ENCODE data around the gene OR3A1.

Gene OR3A1

GRCh38 chr17:3282901-3283300 lies 15.3 kb downstream of the OR3A1 start:
- Histone ChIP-seq H3K4me1 (ENCODE audit: insufficient read depth, low read length) (no peaks in the 10 kb centered on the region), H4K20me1 (ENCODE audit: insufficient read depth, low read length) (no peaks in the 10 kb centered on the region), H3K4me2 (ENCODE audit: insufficient read depth, low read length) (no peak overlapping the region), H3K27me3 (ENCODE audit: insufficient read depth, low read length, poor library complexity) (no peaks in the 10 kb centered on the region), H3K27ac (ENCODE audit: low read length) (no peak overlapping the region), H3K36me3 (ENCODE audit: insufficient read depth, low read length) (no peaks in the 10 kb centered on the region), H3K9me3 (ENCODE audit: insufficient read depth, low read length, severe bottlenecking) (no peaks in the 10 kb centered on the region), H3K9ac (ENCODE audit: low read depth, low read length) (no peak overlapping the region), H3K4me3 (ENCODE audit: low read depth in 1 of 2, low read length in 2 of 2) (no peak overlapping the region), H2AFZ (ENCODE audit: low read depth, low read length) (no peak overlapping the region), H3K79me2 (ENCODE audit: insufficient read depth, low read length) (no peaks in the 10 kb centered on the region)
- DNase-seq (no peak), ATAC-seq (ENCODE audit: insufficient read depth, low read depth) (no peak)
- no peak for TF ChIP-seq CTCF (IDR thresholded peaks at IDR 0.05; ENCODE audit: borderline replicate concordance, extremely low read depth, low read length, poor library complexity, severe bottlenecking)
- TF ChIP-seq EZH2 (IDR thresholded peaks at IDR 0.05; ENCODE audit: borderline replicate concordance, low read depth, low read length, severe bottlenecking), result no peak

DNA sequence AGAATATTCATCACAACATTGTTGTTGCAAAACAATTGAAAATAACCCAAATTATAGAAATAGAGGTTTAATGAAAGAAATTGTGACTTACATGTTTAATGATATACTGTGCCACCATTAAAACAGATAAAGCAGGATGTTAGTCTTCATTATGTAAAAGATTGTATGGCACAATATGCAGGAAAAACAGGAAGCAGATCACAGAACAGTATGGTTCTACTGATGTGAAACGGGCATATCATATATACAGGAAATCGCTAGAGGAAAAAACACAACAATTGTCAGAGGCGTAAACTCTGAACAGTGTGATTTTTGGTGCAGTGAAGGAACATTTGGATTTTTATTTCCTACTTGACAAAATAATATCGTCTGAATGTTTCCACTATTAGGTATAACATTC lies 22.0 kb downstream of the OR3A1 start:
- no peaks in the 10 kb centered on the region for H3K36me3 ChIP-seq (ENCODE audit: insufficient read depth, low read length)
- no peak overlapping the region for H2AFZ ChIP-seq (ENCODE audit: low read depth, low read length)
- no peaks in the 10 kb centered on the region for H3K4me1 ChIP-seq (ENCODE audit: insufficient read depth, low read length)
- no peak for DNase-seq
- no peak overlapping the region for H3K4me2 ChIP-seq (ENCODE audit: insufficient read depth, low read length)
- no peak overlapping the region for H3K9ac ChIP-seq (ENCODE audit: low read depth, low read length)
- H3K9me3 ChIP-seq (ENCODE audit: insufficient read depth, low read length, severe bottlenecking), result peaks cover 5% of the 10 kb centered on the region
- H3K27me3 ChIP-seq (ENCODE audit: insufficient read depth, low read length, poor library complexity), result no peaks in the 10 kb centered on the region
- H4K20me1 ChIP-seq (ENCODE audit: insufficient read depth, low read length), result no peaks in the 10 kb centered on the region
- no peak overlapping the region for H3K4me3 ChIP-seq (ENCODE audit: low read depth in 1 of 2, low read length in 2 of 2)
- no peak overlapping the region for H3K27ac ChIP-seq (ENCODE audit: low read length)
- no peaks in the 10 kb centered on the region for H3K79me2 ChIP-seq (ENCODE audit: insufficient read depth, low read length)
- no peak for ATAC-seq (ENCODE audit: insufficient read depth, low read depth)
- TF ChIP-seq EZH2 (IDR thresholded peaks at IDR 0.05; ENCODE audit: borderline replicate concordance, low read depth, low read length, severe bottlenecking) (no peak), CTCF (IDR thresholded peaks at IDR 0.05; ENCODE audit: borderline replicate concordance, extremely low read depth, low read length, poor library complexity, severe bottlenecking) (no peak)

GRCh38 chr17:3271072-3271848 lies 26.9 kb downstream of the OR3A1 start:
- no peaks in the 10 kb centered on the region for H3K4me1 ChIP-seq (ENCODE audit: insufficient read depth, low read length)
- H3K27me3 ChIP-seq (ENCODE audit: insufficient read depth, low read length, poor library complexity), result no peaks in the 10 kb centered on the region
- H4K20me1 ChIP-seq (ENCODE audit: insufficient read depth, low read length), result no peaks in the 10 kb centered on the region
- no peak overlapping the region for H3K4me2 ChIP-seq (ENCODE audit: insufficient read depth, low read length)
- H3K9me3 ChIP-seq (ENCODE audit: insufficient read depth, low read length, severe bottlenecking), result peaks cover 7% of the 10 kb centered on the region
- H2AFZ ChIP-seq (ENCODE audit: low read depth, low read length), result no peak overlapping the region; the same call in 1 of the 2 replicates
- ATAC-seq (ENCODE audit: insufficient read depth, low read depth), result no peak
- no peaks in the 10 kb centered on the region for H3K36me3 ChIP-seq (ENCODE audit: insufficient read depth, low read length)
- no peak overlapping the region for H3K9ac ChIP-seq (ENCODE audit: low read depth, low read length)
- no peaks in the 10 kb centered on the region for H3K79me2 ChIP-seq (ENCODE audit: insufficient read depth, low read length)
- H3K4me3 ChIP-seq (ENCODE audit: low read depth in 1 of 2, low read length in 2 of 2), result no peak overlapping the region
- no peak for DNase-seq
- no peak overlapping the region for H3K27ac ChIP-seq (ENCODE audit: low read length)
- TF ChIP-seq EZH2 (IDR thresholded peaks at IDR 0.05; ENCODE audit: borderline replicate concordance, low read depth, low read length, severe bottlenecking) (no peak), CTCF (IDR thresholded peaks at IDR 0.05; ENCODE audit: borderline replicate concordance, extremely low read depth, low read length, poor library complexity, severe bottlenecking) (no peak)
